HepG2 (cell line): ENCODE data around the gene ANKS1B. TPM values are rescaled to one million over a fixed set of nuclear protein-coding genes. Genes with fewer than 3 reads are reported as not detected.

Experiments
- ATAC-seq: fragments of 200-7000 bp; cut with Tn5 transposase; 3 replicates; pipeline ENCODE4 v1.9.1; 2020; ENCODE audit warnings: mild to moderate bottlenecking, moderate library complexity
- BruUV-seq: library from RNA; stranded (reverse); fragments of 400-500 nt; replicated peaks from 2 replicates; lab custom pipeline; 2021; lab: Mats Ljungman, UMichigan
- CTCF ChIA-PET: fragments of 300-600 bp; formaldehyde crosslinking; extraction: SDS; loops from one replicate; lab custom pipeline; 2021; ENCODE audit warnings: low total read pairs, inconsistent platforms, low intra/inter-chr PET ratio; lab: Yijun Ruan, JAX
- POLR2A ChIA-PET: fragments of 350-600 bp; sonication (Branson Sonifier 250); formaldehyde crosslinking; loops from one replicate; lab custom pipeline; 2020; ENCODE audit warnings: antibody characterized with exemption, inconsistent platforms; lab: Yijun Ruan, JAX
- DNase-seq: peaks from one replicate; pipeline ENCODE4 v3.0.0-alpha.2; 2015; ENCODE audit warnings: low spot score
- FAIRE-seq: peaks from 3 replicates; lab custom pipeline; 2011; peaks lifted over from hg19 to GRCh38; lab: Jason Lieb, UNC
- H2AFZ ChIP-seq: one replicate; pipeline ENCODE4 v1.6.1; 2011; ENCODE audit warnings: low read length, inconsistent platforms
- H3K27ac ChIP-seq: fragments of 300-600 bp; 3 replicates; pipeline ENCODE4 v1.8.0; 2011; ENCODE audit warnings: mixed run types, mild to moderate bottlenecking, mixed read lengths, low read length, inconsistent platforms; ENCODE audit not compliant: insufficient read depth; ENCODE audit errors: extremely low read length
- H3K27me3 ChIP-seq, 2 experiments: fragments of 200-600 bp in 1 of 2; 2 replicates in 1 of 2; 3 replicates in 1 of 2; pipeline versions ENCODE4 v1.6.0 to v1.8.0; 2011; ENCODE audit warnings: low read length in 2 of 2, mild to moderate bottlenecking in 2 of 2, moderate library complexity in 2 of 2, inconsistent platforms in 1 of 2; ENCODE audit not compliant: insufficient read depth in 2 of 2, control insufficient read depth in 1 of 2
- H3K36me3 ChIP-seq, 2 experiments: fragments of 200-600 bp in 1 of 2; replicated peaks in 1 of 2; 2 replicates in 1 of 2; 3 replicates in 1 of 2; pipeline versions ENCODE4 v1.5.1 to v1.8.0; 2011; ENCODE audit warnings: low read length in 2 of 2, inconsistent platforms in 1 of 2; ENCODE audit not compliant: insufficient read depth in 2 of 2, control insufficient read depth in 1 of 2
- H3K4me1 ChIP-seq: 2 replicates; pipeline ENCODE4 v1.5.1; 2012; ENCODE audit warnings: low read length, inconsistent platforms; ENCODE audit not compliant: insufficient read depth
- H3K4me2 ChIP-seq: 2 replicates; pipeline ENCODE4 v1.6.0; 2011; ENCODE audit warnings: low read depth, low read length, inconsistent platforms
- H3K4me3 ChIP-seq, 3 experiments: fragments of 200-600 bp in 1 of 3; sonication (generic), shearing (Covaris generic) in 1 of 3; replicated peaks in 1 of 3; 2 replicates each; pipeline ENCODE4 v1.5.1; 2011 to 2016; ENCODE audit warnings: low read length in 3 of 3, inconsistent platforms in 2 of 3, low read depth in 2 of 3, mild to moderate bottlenecking in 2 of 3, control low read depth in 1 of 3, mixed read lengths in 1 of 3; ENCODE audit not compliant: insufficient read depth in 1 of 3
- H3K79me2 ChIP-seq: one replicate; pipeline ENCODE4 v1.6.1; 2011; ENCODE audit warnings: low read length, inconsistent platforms; ENCODE audit not compliant: insufficient read depth
- H3K9ac ChIP-seq: 2 replicates; pipeline ENCODE4 v1.6.0; 2011; ENCODE audit warnings: mild to moderate bottlenecking, low read depth, low read length, inconsistent platforms; ENCODE audit not compliant: insufficient read depth
- H3K9me3 ChIP-seq: 2 replicates; pipeline ENCODE4 v1.5.1; 2012; ENCODE audit warnings: mild to moderate bottlenecking, low read length
- H4K20me1 ChIP-seq: 2 replicates; pipeline ENCODE4 v1.6.0; 2011; ENCODE audit warnings: inconsistent platforms, mild to moderate bottlenecking, low read length, moderate library complexity; ENCODE audit not compliant: insufficient read depth
- ATRX ChIP-seq: sonication (generic); formaldehyde crosslinking; IDR thresholded peaks from 2 replicates; pipeline ENCODE4 v1.4.0; 2020; ENCODE audit warnings: missing genetic modification reagents, borderline replicate concordance
- CCDC6 ChIP-seq: sonication (generic); formaldehyde crosslinking; IDR thresholded peaks from 2 replicates; pipeline ENCODE4 v1.8.1; 2022; ENCODE audit warnings: mild to moderate bottlenecking, missing genetic modification reagents, moderate library complexity
- DDIT3 ChIP-seq: sonication (generic); formaldehyde crosslinking; IDR thresholded peaks from 2 replicates; pipeline ENCODE4 v1.4.0; 2020; ENCODE audit warnings: mild to moderate bottlenecking, missing genetic modification reagents
- E2F5 ChIP-seq: sonication (generic); formaldehyde crosslinking; conservative IDR thresholded peaks from 2 replicates; pipeline ENCODE4 v1.4.0; 2020; ENCODE audit warnings: missing genetic modification reagents
- JARID2 ChIP-seq: sonication (generic); formaldehyde crosslinking; IDR thresholded peaks from 2 replicates; pipeline ENCODE4 v1.8.1; 2023; ENCODE audit warnings: missing genetic modification reagents, inconsistent platforms; ENCODE audit not compliant: insufficient replicate concordance
- NKX3-1 ChIP-seq: sonication (generic); formaldehyde crosslinking; IDR thresholded peaks from 2 replicates; pipeline ENCODE4 v1.5.0; 2020; ENCODE audit warnings: missing genetic modification reagents
- RBAK ChIP-seq: sonication (generic); formaldehyde crosslinking; IDR thresholded peaks from 2 replicates; pipeline ENCODE4 v1.5.1; 2020; ENCODE audit warnings: mild to moderate bottlenecking, missing genetic modification reagents
- REXO4 ChIP-seq: sonication (generic); formaldehyde crosslinking; IDR thresholded peaks from 2 replicates; pipeline ENCODE4 v1.8.0; 2022; ENCODE audit warnings: missing genetic modification reagents, mild to moderate bottlenecking, borderline replicate concordance
- SNAPC2 ChIP-seq: sonication (generic); formaldehyde crosslinking; IDR thresholded peaks from 2 replicates; pipeline ENCODE4 v1.8.1; 2022; ENCODE audit warnings: mild to moderate bottlenecking, missing genetic modification reagents
- SP2 ChIP-seq: sonication (generic); formaldehyde crosslinking; IDR thresholded peaks from 2 replicates; pipeline ENCODE4 v1.5.1; 2020; ENCODE audit warnings: mild to moderate bottlenecking, missing genetic modification reagents
- TEAD2 ChIP-seq: sonication (generic); formaldehyde crosslinking; IDR thresholded peaks from 2 replicates; pipeline ENCODE4 v1.9.0; 2021; ENCODE audit warnings: missing genetic modification reagents
- TIGD3 ChIP-seq: sonication (generic); formaldehyde crosslinking; IDR thresholded peaks from 2 replicates; pipeline ENCODE4 v1.5.1; 2020; ENCODE audit warnings: mild to moderate bottlenecking, missing genetic modification reagents, borderline replicate concordance
- ZBTB4 ChIP-seq: sonication (generic); formaldehyde crosslinking; IDR thresholded peaks from 2 replicates; pipeline ENCODE4 v1.4.0; 2020; ENCODE audit warnings: missing genetic modification reagents, mild to moderate bottlenecking, borderline replicate concordance
- ZFP37 ChIP-seq: sonication (generic); formaldehyde crosslinking; IDR thresholded peaks from 2 replicates; pipeline ENCODE4 v1.4.0; 2020; ENCODE audit warnings: missing genetic modification reagents, borderline replicate concordance
- ZFP62 ChIP-seq: sonication (generic); formaldehyde crosslinking; IDR thresholded peaks from 2 replicates; pipeline ENCODE4 v1.4.0; 2020; ENCODE audit warnings: missing genetic modification reagents
- ZNF484 ChIP-seq: sonication (generic); formaldehyde crosslinking; IDR thresholded peaks from 2 replicates; pipeline ENCODE4 v1.5.1; 2020; ENCODE audit warnings: mild to moderate bottlenecking, low read depth, missing genetic modification reagents, borderline replicate concordance
- ZNF703 ChIP-seq: sonication (generic); formaldehyde crosslinking; IDR thresholded peaks from 2 replicates; pipeline ENCODE4 v1.5.1; 2020; ENCODE audit warnings: missing genetic modification reagents, mild to moderate bottlenecking, moderate library complexity, borderline replicate concordance
- WGBS: methylation state at CpG from one replicate; pipeline ENCODE4 v1.1.6; 2017; ENCODE audit warnings: low lambda C conversion rate; 5-methylcytosine and 5-hydroxymethylcytosine counted together
- in situ Hi-C: cut with HindIII; loops from 2 replicates; pipeline ENCODE4 v1.10.0; 2017; ENCODE audit warnings: low pct_unique_long_range_greater_than_20kb; ENCODE audit not compliant: extremely low pct_ligation_motif_present
- intact Hi-C: fragments of 100-400 bp; cut with micrococcal nuclease; formaldehyde crosslinking; loops from one replicate; pipeline ENCODE4 v1.10.0; 2022; ENCODE audit not compliant: unreplicated experiment
- polyA plus RNA-seq, 8 experiments: library from polyadenylated mRNA; depleted of rRNA in 3 of 8; stranded (reverse) in 7 of 8; unstranded in 1 of 8; fragments of >200 nt; fragmentation: Illumina TruSeq in 4 of 8; extraction: Trizol in 4 of 8; gene quantifications; 2 replicates each; pipeline versions ENCODE4 v1.2.1 to v1.2.3, GENCODE V29; 2011 to 2016; ENCODE audit warnings: low read depth in 4 of 8, missing spikeins in 1 of 8, mixed read lengths in 1 of 8; ENCODE audit not compliant: insufficient read depth in 1 of 8
- total RNA-seq, 5 experiments: library from RNA; depleted of rRNA; stranded (reverse); fragments of >200 nt; fragmentation: Illumina TruSeq; extraction: Trizol; gene quantifications; 2 replicates each; pipeline ENCODE4 v1.2.3, GENCODE V29; 2016; ENCODE audit warnings: low read depth in 1 of 5

Gene ANKS1B
- total and polyA plus RNA-seq, 2 of the 13 experiments (the other 11 are each of a cell fraction or from before 2014, with no cell fraction given): 0.15 TPM; not detected in 1

GRCh38 chr12:99284161-99284560 is 700.6 kb downstream of the ANKS1B start:
- in situ Hi-C loops (no loop called here), intact Hi-C loops (no loop called here)
- Histone ChIP-seq H3K4me2 (no peak overlapping the region), H2AFZ (no peak overlapping the region), H3K36me3 (no peaks in the 10 kb centered on the region), H3K4me3 (no peak overlapping the region), H3K9ac (no peak overlapping the region), H4K20me1 (no peaks in the 10 kb centered on the region), H3K9me3 (peaks cover 22% of the 10 kb centered on the region), H3K27me3 (no peaks in the 10 kb centered on the region), H3K79me2 (no peaks in the 10 kb centered on the region), H3K27ac (no peak overlapping the region), H3K4me1 (no peaks in the 10 kb centered on the region)
- ChIA-PET POLR2A (no interaction called here), CTCF (no interaction called here)
- no peak for TF ChIP-seq DDIT3 (CRISPR knock-in tag)
- no peak for TF ChIP-seq NKX3-1 (CRISPR knock-in tag)
- no peak for TF ChIP-seq ATRX
- TF ChIP-seq ZNF484: no peak
- TF ChIP-seq ZFP37 (CRISPR knock-in tag): no peak
- TF ChIP-seq ZNF703: no peak
- no peak for TF ChIP-seq SNAPC2 (CRISPR knock-in tag)
- TF ChIP-seq ZFP62 (CRISPR knock-in tag): no peak
- no peak for TF ChIP-seq SP2 (CRISPR knock-in tag)
- TF ChIP-seq RBAK (CRISPR knock-in tag): no peak
- no peak for TF ChIP-seq TEAD2
- TF ChIP-seq TIGD3: no peak
- TF ChIP-seq ZBTB4 (CRISPR knock-in tag): no peak
- no peak for TF ChIP-seq CCDC6 (CRISPR knock-in tag)
- TF ChIP-seq REXO4 (CRISPR knock-in tag): no peak
- TF ChIP-seq JARID2: no peak
- no peak for TF ChIP-seq E2F5
- WGBS: 0% methylated on average over 1 of the region's 1 CpG
- BruUV-seq: no TSS peak
- ATAC-seq (no peak), DNase-seq (no peak), FAIRE-seq (no peak)
